WTC11 (cell line): ENCODE data around the gene IRF1. TPM values are rescaled to one million over a fixed set of nuclear protein-coding genes. Genes with fewer than 3 reads are reported as not detected.

Source experiments
- ATAC-seq: fragments of 200-7000 bp; cut with Tn5 transposase; 2 replicates; pipeline ENCODE4 v1.10.0; 2021; ENCODE audit warnings: mild to moderate bottlenecking, moderate library complexity
- CTCF ChIA-PET: fragments of 300-600 bp; sonication (Branson Sonifier 250); formaldehyde crosslinking; loops from one replicate; lab custom pipeline; 2021; ENCODE audit warnings: antibody characterized with exemption; lab: Charles Lee
- POLR2A ChIA-PET: fragments of 350-600 bp; sonication (Branson Sonifier 250); formaldehyde crosslinking; loops from one replicate; lab custom pipeline; 2021; ENCODE audit warnings: antibody characterized with exemption; lab: Charles Lee
- DNase-seq: peaks from one replicate; pipeline ENCODE4 v3.0.0; 2021; ENCODE audit warnings: low spot score
- H3K27ac Mint-ChIP-seq: 2 replicates; pipeline ENCODE4 v1.8.0; 2021; ENCODE audit warnings: mixed read lengths
- H3K27me3 Mint-ChIP-seq: 2 replicates; pipeline ENCODE4 v1.8.0; 2021; ENCODE audit warnings: low read depth, mild to moderate bottlenecking, moderate library complexity, mixed read lengths
- H3K36me3 Mint-ChIP-seq: 2 replicates; pipeline ENCODE4 v1.8.0; 2021; ENCODE audit warnings: mixed read lengths
- H3K4me1 Mint-ChIP-seq: 2 replicates; pipeline ENCODE4 v1.8.0; 2022; ENCODE audit warnings: mixed read lengths
- H3K4me3 Mint-ChIP-seq: 2 replicates; pipeline ENCODE4 v1.8.0; 2021; ENCODE audit warnings: mild to moderate bottlenecking, moderate library complexity, mixed read lengths
- H3K9me3 Mint-ChIP-seq: 2 replicates; pipeline ENCODE4 v1.8.0; 2021; ENCODE audit warnings: mixed read lengths
- ATF6 ChIP-seq: sonication (generic); formaldehyde crosslinking; IDR thresholded peaks from 2 replicates; pipeline ENCODE4 v1.8.1; 2023; ENCODE audit warnings: mild to moderate bottlenecking, missing genetic modification reagents
- E2F5 ChIP-seq: sonication (generic); formaldehyde crosslinking; IDR thresholded peaks from 2 replicates; pipeline ENCODE4 v1.8.1; 2022; ENCODE audit warnings: mild to moderate bottlenecking, moderate library complexity, missing genetic modification reagents
- ELF4 ChIP-seq: sonication (generic); formaldehyde crosslinking; IDR thresholded peaks from 2 replicates; pipeline ENCODE4 v1.8.1; 2022; ENCODE audit warnings: low read depth, mild to moderate bottlenecking, moderate library complexity, missing genetic modification reagents
- ERG ChIP-seq: fragments of 250-450 bp; sonication (Bioruptor Pico); IDR thresholded peaks from 2 replicates; pipeline ENCODE4 v1.8.0; 2021; ENCODE audit warnings: mild to moderate bottlenecking
- ETV6 ChIP-seq: sonication (generic); formaldehyde crosslinking; IDR thresholded peaks from 2 replicates; pipeline ENCODE4 v1.8.1; 2022; ENCODE audit warnings: mild to moderate bottlenecking, missing genetic modification reagents
- FOXP4 ChIP-seq: sonication (generic); formaldehyde crosslinking; IDR thresholded peaks from 2 replicates; pipeline ENCODE4 v1.8.0; 2022; ENCODE audit warnings: mild to moderate bottlenecking, missing genetic modification reagents
- GRHL2 ChIP-seq: fragments of 250-450 bp; sonication (Bioruptor Pico); IDR thresholded peaks from 2 replicates; pipeline ENCODE4 v1.8.0; 2022; ENCODE audit warnings: mild to moderate bottlenecking, moderate library complexity; ENCODE audit not compliant: insufficient replicate concordance, severe bottlenecking
- MXD4 ChIP-seq: fragments of 250-450 bp; sonication (Bioruptor Pico); IDR thresholded peaks from 2 replicates; pipeline ENCODE4 v1.8.0; 2021; ENCODE audit warnings: mild to moderate bottlenecking, moderate library complexity, borderline replicate concordance
- PRDM15 ChIP-seq: sonication (generic); formaldehyde crosslinking; IDR thresholded peaks from 2 replicates; pipeline ENCODE4 v1.8.0; 2022; ENCODE audit warnings: missing genetic modification reagents
- PRRX2 ChIP-seq: fragments of 250-450 bp; sonication (Bioruptor Pico); IDR thresholded peaks from 2 replicates; pipeline ENCODE4 v1.8.0; 2021; ENCODE audit warnings: mild to moderate bottlenecking
- RELA ChIP-seq: sonication (generic); formaldehyde crosslinking; IDR thresholded peaks from 2 replicates; pipeline ENCODE4 v1.8.1; 2022; ENCODE audit warnings: missing genetic modification reagents, mild to moderate bottlenecking, borderline replicate concordance
- RORB ChIP-seq: fragments of 250-450 bp; sonication (Bioruptor Pico); IDR thresholded peaks from 2 replicates; pipeline ENCODE4 v1.9.0; 2021; ENCODE audit warnings: mild to moderate bottlenecking
- SMAD4 ChIP-seq: sonication (generic); formaldehyde crosslinking; IDR thresholded peaks from 2 replicates; pipeline ENCODE4 v1.8.0; 2022; ENCODE audit warnings: mild to moderate bottlenecking, missing genetic modification reagents
- USF2 ChIP-seq: sonication (generic); formaldehyde crosslinking; IDR thresholded peaks from 2 replicates; pipeline ENCODE4 v1.8.1; 2023; ENCODE audit warnings: mild to moderate bottlenecking, missing genetic modification reagents, moderate library complexity
- ZNF232 ChIP-seq: sonication (generic); formaldehyde crosslinking; IDR thresholded peaks from 2 replicates; pipeline ENCODE4 v1.8.0; 2022; ENCODE audit warnings: mild to moderate bottlenecking, missing genetic modification reagents
- ZNF281 ChIP-seq: sonication (generic); formaldehyde crosslinking; IDR thresholded peaks from 2 replicates; pipeline ENCODE4 v1.8.0; 2023; ENCODE audit warnings: mild to moderate bottlenecking, missing genetic modification reagents
- ZNF317 ChIP-seq: sonication (generic); formaldehyde crosslinking; IDR thresholded peaks from 2 replicates; pipeline ENCODE4 v1.8.1; 2023; ENCODE audit warnings: low read depth, mild to moderate bottlenecking, moderate library complexity, missing genetic modification reagents, borderline replicate concordance
- ZNF423 ChIP-seq: fragments of 250-450 bp; sonication (Bioruptor Pico); IDR thresholded peaks from 2 replicates; pipeline ENCODE4 v2.1.2; 2022; ENCODE audit warnings: mild to moderate bottlenecking, moderate library complexity
- ZNF512 ChIP-seq: sonication (generic); formaldehyde crosslinking; IDR thresholded peaks from 2 replicates; pipeline ENCODE4 v1.8.1; 2022; ENCODE audit warnings: missing genetic modification reagents, borderline replicate concordance
- total RNA-seq: library from RNA; stranded (reverse); gene quantifications from 3 replicates; pipeline ENCODE4 v1.2.3, GENCODE V29; 2021

The IRF1 gene
- total RNA-seq, 1 experiment from 2014 or later, result 8.8 TPM

GRCh38 chr5:132496631-132497487 is 6.3 kb upstream of the IRF1 start:
- peak overlapping the region; percentile 71 for H3K27ac Mint-ChIP-seq
- ATAC-seq (peak; percentile 65), DNase-seq (peak; percentile 90)
- no peaks in the 10 kb centered on the region for H3K36me3 Mint-ChIP-seq
- H3K9me3 Mint-ChIP-seq, result no peaks in the 10 kb centered on the region
- peaks cover 18% of the 10 kb centered on the region for H3K27me3 Mint-ChIP-seq
- ChIA-PET CTCF (interaction anchor here (0.6 to 4.3 kb wide), 29 partner anchors 9 to 434 kb away, joined by 3 to 27 read pairs (median 5); partner anchors contain the start of genes P4HA2 and SHROOM1), POLR2A (interaction anchor here (0.6 to 2.1 kb wide), 12 partner anchors 9 to 1866 kb away, joined by 3 to 11 read pairs (median 4); partner anchors contain the start of genes CDC42SE2 and SLC22A4)
- H3K4me3 Mint-ChIP-seq, result peak overlapping the region; percentile 85
- peaks cover 20% of the 10 kb centered on the region for H3K4me1 Mint-ChIP-seq
- TF ChIP-seq ZNF423 (CRISPR knock-in tag) (no peak), ZNF317 (CRISPR knock-in tag) (no peak), RORB (no peak), RELA (no peak), GRHL2 (CRISPR knock-in tag) (no peak), ERG (no peak), PRRX2 (CRISPR knock-in tag) (no peak), SMAD4 (no peak), ZNF232 (CRISPR knock-in tag) (peak; percentile 52; the same call in 1 of the 2 replicates), ZNF512 (CRISPR knock-in tag) (no peak), ZNF281 (CRISPR knock-in tag) (no peak), ETV6 (CRISPR knock-in tag) (peak; percentile 79), E2F5 (CRISPR knock-in tag) (no peak; the same call in 1 of the 2 replicates), ELF4 (no peak), ATF6 (CRISPR knock-in tag) (no peak), USF2 (peak; percentile 21; the same call in 1 of the 2 replicates), MXD4 (no peak), PRDM15 (CRISPR knock-in tag) (peak; percentile 90), FOXP4 (CRISPR knock-in tag) (no peak)
